Measurements from ENCODE around the gene ECHS1. TPM values are rescaled to one million over a fixed set of nuclear protein-coding genes. Genes with fewer than 3 reads are reported as not detected.

Gene ECHS1
- total RNA-seq, 1 experiment from 2014 or later = 53.5 TPM

GRCh38 chr10:133379801-133380666 lies 6.9 kb upstream of the ECHS1 start:
- no peak for TF ChIP-seq CTCF (IDR thresholded peaks at IDR 0.05; ENCODE audit: unreplicated experiment)
- DNase-seq = no peak
- H3K27ac Mint-ChIP-seq (ENCODE audit: unreplicated experiment) = no peak overlapping the region
- CTCF ChIA-PET = no interaction called here
- H3K36me3 Mint-ChIP-seq (ENCODE audit: insufficient read depth, unreplicated experiment) = peaks cover 17% of the 10 kb centered on the region
- H3K9me3 Mint-ChIP-seq (ENCODE audit: low read depth, unreplicated experiment) = no peaks in the 10 kb centered on the region
- intact Hi-C loops (cut with micrococcal nuclease; ENCODE audit: unreplicated experiment) = no loop called here
- no peaks in the 10 kb centered on the region for H3K27me3 Mint-ChIP-seq (ENCODE audit: unreplicated experiment)
- peak overlapping the region; percentile 68 for H3K4me3 Mint-ChIP-seq (ENCODE audit: low read depth, unreplicated experiment)
- no peaks in the 10 kb centered on the region for H3K4me1 Mint-ChIP-seq (ENCODE audit: low read depth, unreplicated experiment)
- BruUV-seq (replicated peaks) = no TSS peak

GRCh38 chr10:133379152-133379800 lies 6.1 kb upstream of the ECHS1 start, which contains the start of gene PAOX:
PAOX (plus strand) TSS chr10:133379262; CDS start chr10:133379317, 55 bp downstream.
- Mint-ChIP-seq H3K27me3 (ENCODE audit: unreplicated experiment) (no peaks in the 10 kb centered on the region), H3K4me1 (ENCODE audit: low read depth, unreplicated experiment) (peaks cover under 1% of the 10 kb centered on the region), H3K4me3 (ENCODE audit: low read depth, unreplicated experiment) (peak within 1 kb of the TSS; percentile 68), H3K9me3 (ENCODE audit: low read depth, unreplicated experiment) (no peaks in the 10 kb centered on the region), H3K27ac (ENCODE audit: unreplicated experiment) (no peak within 1 kb of the TSS), H3K36me3 (ENCODE audit: insufficient read depth, unreplicated experiment) (peaks cover 17% of the 10 kb centered on the region)
- DNase-seq = peak; percentile 56
- TF ChIP-seq CTCF (IDR thresholded peaks at IDR 0.05; ENCODE audit: unreplicated experiment) = no peak
- intact Hi-C loops (cut with micrococcal nuclease; ENCODE audit: unreplicated experiment) = no loop called here
- no TSS peak for BruUV-seq (replicated peaks)
- CTCF ChIA-PET = no interaction called here

- H3K4me3 Mint-ChIP-seq (ENCODE audit: low read depth, unreplicated experiment) = peak overlapping the region; percentile 68
- H3K9me3 Mint-ChIP-seq (ENCODE audit: low read depth, unreplicated experiment) = no peaks in the 10 kb centered on the region
- peaks cover 17% of the 10 kb centered on the region for H3K36me3 Mint-ChIP-seq (ENCODE audit: insufficient read depth, unreplicated experiment)
- CTCF ChIA-PET = no interaction called here
- peak; percentile 34 for DNase-seq
- H3K27ac Mint-ChIP-seq (ENCODE audit: unreplicated experiment) = no peak overlapping the region
- no peak for TF ChIP-seq CTCF (IDR thresholded peaks at IDR 0.05; ENCODE audit: unreplicated experiment)
- intact Hi-C loops (cut with micrococcal nuclease; ENCODE audit: unreplicated experiment) = no loop called here
- BruUV-seq (replicated peaks) = no TSS peak
- no peaks in the 10 kb centered on the region for H3K27me3 Mint-ChIP-seq (ENCODE audit: unreplicated experiment)
- peaks cover 8% of the 10 kb centered on the region for H3K4me1 Mint-ChIP-seq (ENCODE audit: low read depth, unreplicated experiment)
These were observed 5.3 kb upstream of the ECHS1 start for GRCh38 chr10:133378251-133379096.

GRCh38 chr10:133377818-133378250 lies 4.7 kb upstream of the ECHS1 start:
- CTCF ChIA-PET = no interaction called here
- intact Hi-C loops (cut with micrococcal nuclease; ENCODE audit: unreplicated experiment) = no loop called here
- Mint-ChIP-seq H3K27ac (ENCODE audit: unreplicated experiment) (no peak overlapping the region), H3K27me3 (ENCODE audit: unreplicated experiment) (no peaks in the 10 kb centered on the region), H3K4me3 (ENCODE audit: low read depth, unreplicated experiment) (peak overlapping the region; percentile 68), H3K36me3 (ENCODE audit: insufficient read depth, unreplicated experiment) (peaks cover 21% of the 10 kb centered on the region), H3K9me3 (ENCODE audit: low read depth, unreplicated experiment) (no peaks in the 10 kb centered on the region), H3K4me1 (ENCODE audit: low read depth, unreplicated experiment) (peaks cover 9% of the 10 kb centered on the region)
- BruUV-seq (replicated peaks) = no TSS peak
- no peak for TF ChIP-seq CTCF (IDR thresholded peaks at IDR 0.05; ENCODE audit: unreplicated experiment)
- DNase-seq = no peak
